ENCODE measurements around the gene MOGAT1. TPM values are rescaled to one million over a fixed set of nuclear protein-coding genes. Genes with fewer than 3 reads are reported as not detected.

Gene MOGAT1
- total RNA-seq, 1 experiment from 2014 or later = 0.22 TPM

DNA sequence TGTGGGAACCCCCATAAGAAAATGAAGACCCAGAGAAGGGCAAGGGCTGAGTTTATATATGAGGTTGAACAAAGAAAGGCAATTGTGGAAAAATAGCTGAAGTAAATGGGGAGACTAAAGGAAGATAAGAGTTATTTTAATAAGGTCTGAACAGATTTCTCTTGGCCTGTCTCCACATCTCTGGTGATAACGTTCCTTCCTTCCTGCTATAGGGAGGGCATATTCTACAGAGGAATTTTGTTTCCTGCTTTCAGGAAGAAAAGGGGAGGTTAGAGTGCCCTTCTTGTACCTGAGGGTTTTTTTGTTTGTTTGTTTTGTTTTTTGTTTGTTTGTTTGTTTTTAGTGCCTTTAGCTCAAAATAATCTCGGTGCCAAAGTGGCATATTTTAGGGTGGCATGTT lies 31.6 kb downstream of the MOGAT1 start (continued):
- TF ChIP-seq RAD21 (IDR thresholded peaks at IDR 0.05; ENCODE audit: low read depth) (no peak), ELF1 (IDR thresholded peaks at IDR 0.05; ENCODE audit: borderline replicate concordance, low read depth) (no peak), POLR2A (IDR thresholded peaks at IDR 0.05; ENCODE audit: borderline replicate concordance, extremely low read depth, insufficient read depth, insufficient read length) (no peak)

DNA sequence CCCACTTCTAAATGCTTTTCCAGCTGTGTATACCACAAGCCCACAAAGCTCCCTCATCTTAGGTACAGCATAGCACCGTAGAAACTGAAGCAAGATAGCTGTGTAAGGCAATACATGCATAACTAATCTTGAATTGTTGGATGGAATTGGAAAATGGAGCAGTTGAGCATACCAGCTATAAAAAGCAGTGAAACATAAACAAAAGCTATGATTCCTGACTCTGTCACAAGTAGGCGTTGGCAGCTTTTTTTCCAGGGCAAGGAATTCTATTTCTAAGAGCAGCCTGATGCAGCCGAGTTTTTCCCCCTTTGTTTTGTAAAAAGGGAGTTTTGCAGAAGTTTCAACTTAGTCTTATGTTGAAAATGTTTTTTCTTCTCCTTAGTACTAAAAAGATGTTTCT lies 32.4 kb downstream of the MOGAT1 start:
- Histone ChIP-seq H3K36me3 (ENCODE audit: control insufficient read depth in 1 of 2, insufficient read depth in 2 of 2, low read length in 2 of 2) (no peaks in the 10 kb centered on the region), H3K79me2 (ENCODE audit: insufficient read depth, low read length) (no peaks in the 10 kb centered on the region), H3K4me3 (replicated peaks in 1 of 2; ENCODE audit: low read depth in 1 of 2, low read length in 2 of 2) (no peak overlapping the region), H3K4me2 (ENCODE audit: low read length) (no peak overlapping the region), H3K9ac (ENCODE audit: low read length) (no peak overlapping the region), H3K9me2 (ENCODE audit: insufficient read depth) (no peaks in the 10 kb centered on the region), H4K20me1 (ENCODE audit: insufficient read depth) (no peaks in the 10 kb centered on the region), H2AFZ (ENCODE audit: low read depth, low read length, poor library complexity, severe bottlenecking) (no peak overlapping the region), H3K9me3 (ENCODE audit: control insufficient read depth in 1 of 2, insufficient read depth in 1 of 2, low read depth in 1 of 2, low read length in 2 of 2) (no peaks in the 10 kb centered on the region), H3K27me3 (ENCODE audit: insufficient read depth, low read length) (no peaks in the 10 kb centered on the region), H3K27ac (ENCODE audit: low read depth, low read length) (no peak overlapping the region), H3K4me1 (ENCODE audit: control insufficient read depth in 1 of 2, insufficient read depth in 2 of 2, low read length in 2 of 2) (peaks cover 4 to 13% of the 10 kb centered on the region in 2 experiments; a peak in 3 of 4 replicates)
- no peak for TF ChIP-seq EZH2phosphoT487 (IDR thresholded peaks at IDR 0.05; ENCODE audit: borderline replicate concordance)
- TF ChIP-seq, protein P1, sequence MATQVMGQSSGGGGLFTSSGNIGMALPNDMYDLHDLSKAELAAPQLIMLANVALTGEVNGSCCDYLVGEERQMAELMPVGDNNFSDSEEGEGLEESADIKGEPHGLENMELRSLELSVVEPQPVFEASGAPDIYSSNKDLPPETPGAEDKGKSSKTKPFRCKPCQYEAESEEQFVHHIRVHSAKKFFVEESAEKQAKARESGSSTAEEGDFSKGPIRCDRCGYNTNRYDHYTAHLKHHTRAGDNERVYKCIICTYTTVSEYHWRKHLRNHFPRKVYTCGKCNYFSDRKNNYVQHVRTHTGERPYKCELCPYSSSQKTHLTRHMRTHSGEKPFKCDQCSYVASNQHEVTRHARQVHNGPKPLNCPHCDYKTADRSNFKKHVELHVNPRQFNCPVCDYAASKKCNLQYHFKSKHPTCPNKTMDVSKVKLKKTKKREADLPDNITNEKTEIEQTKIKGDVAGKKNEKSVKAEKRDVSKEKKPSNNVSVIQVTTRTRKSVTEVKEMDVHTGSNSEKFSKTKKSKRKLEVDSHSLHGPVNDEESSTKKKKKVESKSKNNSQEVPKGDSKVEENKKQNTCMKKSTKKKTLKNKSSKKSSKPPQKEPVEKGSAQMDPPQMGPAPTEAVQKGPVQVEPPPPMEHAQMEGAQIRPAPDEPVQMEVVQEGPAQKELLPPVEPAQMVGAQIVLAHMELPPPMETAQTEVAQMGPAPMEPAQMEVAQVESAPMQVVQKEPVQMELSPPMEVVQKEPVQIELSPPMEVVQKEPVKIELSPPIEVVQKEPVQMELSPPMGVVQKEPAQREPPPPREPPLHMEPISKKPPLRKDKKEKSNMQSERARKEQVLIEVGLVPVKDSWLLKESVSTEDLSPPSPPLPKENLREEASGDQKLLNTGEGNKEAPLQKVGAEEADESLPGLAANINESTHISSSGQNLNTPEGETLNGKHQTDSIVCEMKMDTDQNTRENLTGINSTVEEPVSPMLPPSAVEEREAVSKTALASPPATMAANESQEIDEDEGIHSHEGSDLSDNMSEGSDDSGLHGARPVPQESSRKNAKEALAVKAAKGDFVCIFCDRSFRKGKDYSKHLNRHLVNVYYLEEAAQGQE (IDR thresholded peaks at IDR 0.05; ENCODE audit: low read depth) = no peak
- ChIA-PET POLR2A (no interaction called here), CTCF (interaction anchor here (0.9 to 1.2 kb wide), 4 partner anchors 10 to 93 kb away, joined by 3 to 6 read pairs (median 3); no protein-coding TSS in a partner anchor), RAD21 (ENCODE audit: low non-redundant PET in 1 of 2, low total read pairs in 2 of 2, uncharacterized antibody in 2 of 2, unreplicated experiment in 2 of 2) (no interaction called here)
- ATAC-seq = no peak
- BruUV-seq (replicated peaks) = no TSS peak
- DNase-seq (ENCODE audit: low read depth, low spot score) = no peak
- intact Hi-C loops (cut with micrococcal nuclease) = no loop called here

Measured in HCT116 (cell line).